Upper lobe of right lung (tissue), 1 donor: Measurements from ENCODE around the gene GABRB1. TPM values are rescaled to one million over a fixed set of nuclear protein-coding genes. Genes with fewer than 3 reads are reported as not detected.

Experiments used
- ATAC-seq: fragments of 200-7000 bp; cut with Tn5 transposase; one replicate; pipeline ENCODE4 v1.9.1; 2020; ENCODE audit warnings: mild to moderate bottlenecking, moderate library complexity
- DNase-seq: peaks from one replicate; pipeline ENCODE4 v3.0.0-alpha.2; 2020
- H3K27ac ChIP-seq: fragments of 200-600 bp; one replicate; pipeline ENCODE4 v1.8.0; 2022
- H3K27me3 ChIP-seq: fragments of 200-600 bp; one replicate; pipeline ENCODE4 v1.8.0; 2022; ENCODE audit warnings: mild to moderate bottlenecking
- H3K36me3 ChIP-seq: fragments of 200-600 bp; one replicate; pipeline ENCODE4 v1.8.0; 2022
- H3K4me1 ChIP-seq: fragments of 200-600 bp; one replicate; pipeline ENCODE4 v1.8.0; 2022
- H3K4me3 ChIP-seq: fragments of 200-600 bp; one replicate; pipeline ENCODE4 v1.8.0; 2022; ENCODE audit warnings: mild to moderate bottlenecking
- H3K9me3 ChIP-seq: fragments of 200-600 bp; one replicate; pipeline ENCODE4 v1.8.0; 2022
- CTCF ChIP-seq: fragments of 200-600 bp; IDR thresholded peaks from one replicate; pipeline ENCODE4 v1.8.0; 2022; ENCODE audit warnings: antibody characterized with exemption
- intact Hi-C: fragments of 100-400 bp; cut with DNase I; formaldehyde crosslinking; loops from one replicate; pipeline ENCODE4 v1.11.0; 2022
- total RNA-seq: library from RNA; stranded (reverse); fragmentation: NEBNext Ultra II Directional; extraction: Animal tissue kit (Norgen Biotek cat#: 25700); gene quantifications from one replicate; pipeline ENCODE4 v1.2.1, GENCODE V29; 2021
- donor health status: DM: no; HTN: yes; CAD: no; lungs with severe emphysema.

Gene GABRB1
- total RNA-seq, 1 donor from 2014 or later, result not detected

- ATAC-seq, result no peak
- no peaks in the 10 kb centered on the region for H3K9me3 ChIP-seq
- DNase-seq, result no peak
- no peak overlapping the region for H3K4me3 ChIP-seq
- H3K36me3 ChIP-seq, result no peaks in the 10 kb centered on the region
- no peak overlapping the region for H3K27ac ChIP-seq
- H3K27me3 ChIP-seq, result no peaks in the 10 kb centered on the region
- intact Hi-C loops, result no loop called here
- H3K4me1 ChIP-seq, result no peaks in the 10 kb centered on the region
- no peak for TF ChIP-seq CTCF
Observed at GRCh38 chr4:47194036-47194737, 162.8 kb downstream of the GABRB1 start.

- intact Hi-C loops, result no loop called here
- H3K36me3 ChIP-seq, result no peaks in the 10 kb centered on the region
- no peak for TF ChIP-seq CTCF
- ATAC-seq (no peak), DNase-seq (no peak)
- no peak overlapping the region for H3K4me3 ChIP-seq
- H3K9me3 ChIP-seq, result no peaks in the 10 kb centered on the region
- H3K27ac ChIP-seq, result no peak overlapping the region
- no peaks in the 10 kb centered on the region for H3K4me1 ChIP-seq
- no peaks in the 10 kb centered on the region for H3K27me3 ChIP-seq
Observed at GRCh38 chr4:47195706-47196105, 164.3 kb downstream of the GABRB1 start.

GRCh38 chr4:47198791-47199190 lies 167.4 kb downstream of the GABRB1 start:
- H3K27ac ChIP-seq, result no peak overlapping the region
- no peaks in the 10 kb centered on the region for H3K4me1 ChIP-seq
- TF ChIP-seq CTCF, result no peak
- no peaks in the 10 kb centered on the region for H3K36me3 ChIP-seq
- no peak for DNase-seq
- no peaks in the 10 kb centered on the region for H3K9me3 ChIP-seq
- no peak overlapping the region for H3K4me3 ChIP-seq
- intact Hi-C loops, result no loop called here
- no peaks in the 10 kb centered on the region for H3K27me3 ChIP-seq
- no peak for ATAC-seq

- no peaks in the 10 kb centered on the region for H3K36me3 ChIP-seq
- DNase-seq (no peak), ATAC-seq (no peak)
- H3K27ac ChIP-seq, result no peak overlapping the region
- no peak overlapping the region for H3K4me3 ChIP-seq
- no peak for TF ChIP-seq CTCF
- no peaks in the 10 kb centered on the region for H3K27me3 ChIP-seq
- H3K9me3 ChIP-seq, result no peaks in the 10 kb centered on the region
- intact Hi-C loops, result no loop called here
- H3K4me1 ChIP-seq, result no peaks in the 10 kb centered on the region
Observed at GRCh38 chr4:47203593-47203992, 172.2 kb downstream of the GABRB1 start.

- Histone ChIP-seq H3K9me3 (no peaks in the 10 kb centered on the region), H3K4me3 (no peak overlapping the region), H3K27ac (no peak overlapping the region), H3K4me1 (no peaks in the 10 kb centered on the region), H3K36me3 (no peaks in the 10 kb centered on the region), H3K27me3 (no peaks in the 10 kb centered on the region)
- no peak for TF ChIP-seq CTCF
- intact Hi-C loops, result no loop called here
- ATAC-seq, result no peak
- DNase-seq, result no peak
Observed at GRCh38 chr4:47207555-47207954, 176.2 kb downstream of the GABRB1 start.

- ATAC-seq, result no peak
- H3K27me3 ChIP-seq, result no peaks in the 10 kb centered on the region
- intact Hi-C loops, result no loop called here
Observed at GRCh38 chr4:47209833-47210232, 178.5 kb downstream of the GABRB1 start.

More at GRCh38 chr4:47209833-47210232, 178.5 kb downstream of the GABRB1 start:
- Histone ChIP-seq H3K4me1 (no peaks in the 10 kb centered on the region), H3K9me3 (no peaks in the 10 kb centered on the region), H3K4me3 (no peak overlapping the region), H3K27ac (no peak overlapping the region), H3K36me3 (no peaks in the 10 kb centered on the region)
- TF ChIP-seq CTCF, result no peak
- DNase-seq, result no peak
